NCI-H1436 treated with DMSO at 0.1 percent for 48 hours (cell line): ENCODE measurements around the gene PRKAG2.
"Not testable (repeated sequence)": the region's sequence is repeated elsewhere in the genome, so short reads cannot be mapped to it uniquely, and the experiment has no call there.

Experiments used
- DNase-seq: peaks from one replicate; lab custom pipeline; 2025; lab: John Stamatoyannopoulos, UW

The PRKAG2 gene

GRCh38 chr7:151801291-151801690 is 75.6 kb downstream of the PRKAG2 start:
- DNase-seq: no peak

- no peak for DNase-seq
These were observed 76.1 kb downstream of the PRKAG2 start for GRCh38 chr7:151800861-151801260.

DNA sequence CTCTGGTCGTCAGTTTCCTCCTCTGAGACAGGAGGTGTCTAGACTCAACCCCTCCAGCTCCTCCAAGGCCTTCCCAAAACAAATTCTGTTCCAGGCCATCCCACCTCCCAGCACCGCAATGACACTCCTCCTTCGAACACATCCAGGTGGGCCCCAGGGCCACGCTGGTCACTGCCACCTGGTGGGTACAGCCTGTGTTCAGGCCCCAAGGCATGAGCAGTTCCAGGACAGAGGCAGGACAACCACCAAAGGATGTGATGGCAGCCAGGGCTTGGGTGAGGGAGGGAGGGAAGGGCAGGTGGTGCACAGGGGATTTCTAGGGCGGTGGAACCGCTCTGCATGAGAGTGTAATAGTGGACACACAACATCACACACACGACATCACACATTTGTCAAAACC is 76.5 kb downstream of the PRKAG2 start:
- no peak for DNase-seq

GRCh38 chr7:151799506-151799905 is 77.4 kb downstream of the PRKAG2 start:
- DNase-seq: no peak

DNA sequence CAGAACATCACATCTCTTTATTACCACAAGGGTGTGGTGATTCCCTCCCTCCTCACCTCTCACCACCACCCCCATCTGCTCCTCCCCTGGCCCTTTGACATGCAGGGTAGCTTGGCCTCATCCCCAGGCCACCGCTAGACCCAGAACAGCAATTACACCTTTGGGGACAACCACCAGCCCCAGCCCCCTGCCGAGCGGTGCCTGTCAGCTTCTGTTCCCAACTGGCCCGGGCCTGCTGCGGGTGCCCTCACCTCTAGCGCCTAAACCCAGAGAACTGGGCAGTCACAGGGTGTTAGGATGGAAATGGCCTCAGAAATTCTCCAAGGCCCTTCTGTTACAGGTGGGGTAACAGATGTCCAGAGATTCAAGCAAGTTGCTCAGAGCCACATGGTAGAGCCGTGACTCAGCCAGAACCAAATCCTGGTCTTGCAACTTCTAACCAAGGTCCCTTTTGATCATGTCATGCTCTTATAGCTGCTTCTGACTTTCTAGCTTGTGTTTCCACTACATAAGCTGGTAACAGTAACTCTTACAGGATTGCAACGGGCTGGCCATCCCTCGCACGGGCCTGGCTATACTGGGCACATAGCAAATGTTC is 78.0 kb downstream of the PRKAG2 start:
- DNase-seq: no peak

- not testable (repeated sequence) for DNase-seq
These were observed 79.1 kb downstream of the PRKAG2 start for GRCh38 chr7:151797667-151798307.

- DNase-seq: no peak
These were observed 79.9 kb downstream of the PRKAG2 start for GRCh38 chr7:151796871-151797537.

DNA sequence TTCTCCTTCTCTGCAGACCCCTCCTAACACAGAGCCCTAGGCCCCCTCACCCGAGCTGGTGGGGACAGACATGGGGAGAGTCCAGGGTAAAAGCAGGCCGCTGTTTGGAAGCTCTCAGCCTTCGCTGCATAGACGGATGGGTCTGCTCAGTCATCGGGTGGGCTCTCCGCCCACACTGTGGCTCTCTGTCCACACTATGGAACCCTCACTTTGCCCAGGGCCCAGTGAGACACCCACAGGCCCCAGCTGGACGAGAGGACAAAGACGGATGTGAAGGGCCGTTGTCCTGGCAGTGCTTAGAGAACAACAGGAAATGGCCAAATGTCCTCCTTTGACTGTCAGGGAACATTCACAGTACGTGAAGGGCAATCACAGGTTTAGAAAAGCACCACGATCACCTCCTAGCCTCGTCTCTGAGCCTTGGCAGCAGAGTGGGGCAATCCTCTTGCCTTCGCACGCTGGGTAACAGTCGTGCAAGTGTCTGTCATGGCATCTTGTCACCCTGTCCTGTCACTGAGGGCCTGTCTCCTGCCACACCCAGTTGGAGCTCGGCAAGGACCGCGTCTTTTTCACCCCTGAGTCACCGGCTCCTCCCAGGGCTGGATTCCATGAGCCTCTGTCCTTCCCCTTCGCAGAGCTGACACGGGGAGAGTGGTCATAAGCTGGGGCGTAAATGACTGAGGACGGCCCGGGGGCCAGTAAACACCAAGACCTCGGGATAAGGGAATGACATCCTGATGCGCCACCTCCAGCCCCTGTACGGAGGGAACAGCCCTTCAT is 80.6 kb downstream of the PRKAG2 start:
- no peak for DNase-seq

DNA sequence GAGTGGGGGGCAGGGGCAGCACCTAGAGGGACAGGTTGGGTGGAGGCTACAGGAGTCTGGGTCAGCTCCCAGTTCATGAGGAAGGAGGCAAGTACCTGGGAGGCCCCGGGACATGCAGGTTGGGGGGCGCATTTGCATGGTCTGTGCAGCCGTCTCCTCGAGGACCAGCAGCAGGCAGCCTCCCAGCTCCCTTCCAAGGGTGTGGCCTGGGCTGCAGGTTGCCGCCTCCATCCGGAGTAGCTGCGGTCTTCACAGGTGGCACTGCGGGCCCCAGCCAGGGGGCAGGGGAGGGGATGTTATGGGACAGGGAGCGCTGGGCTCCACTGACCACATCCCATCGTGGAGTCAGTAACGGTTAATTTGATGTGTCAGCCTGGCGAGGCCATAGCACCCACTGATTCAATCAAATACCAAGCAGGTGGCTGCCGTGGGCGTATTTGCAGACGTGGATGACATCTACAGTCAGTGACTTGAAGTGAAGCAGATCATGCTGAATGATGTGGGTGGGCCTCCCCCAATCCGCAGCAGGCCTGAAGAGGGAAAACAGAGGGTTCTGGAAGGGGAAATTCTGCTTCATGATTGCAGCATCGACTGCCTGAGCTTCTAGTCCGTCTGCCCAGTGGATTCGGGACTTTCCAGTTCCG is 81.6 kb downstream of the PRKAG2 start:
- no peak for DNase-seq

DNA sequence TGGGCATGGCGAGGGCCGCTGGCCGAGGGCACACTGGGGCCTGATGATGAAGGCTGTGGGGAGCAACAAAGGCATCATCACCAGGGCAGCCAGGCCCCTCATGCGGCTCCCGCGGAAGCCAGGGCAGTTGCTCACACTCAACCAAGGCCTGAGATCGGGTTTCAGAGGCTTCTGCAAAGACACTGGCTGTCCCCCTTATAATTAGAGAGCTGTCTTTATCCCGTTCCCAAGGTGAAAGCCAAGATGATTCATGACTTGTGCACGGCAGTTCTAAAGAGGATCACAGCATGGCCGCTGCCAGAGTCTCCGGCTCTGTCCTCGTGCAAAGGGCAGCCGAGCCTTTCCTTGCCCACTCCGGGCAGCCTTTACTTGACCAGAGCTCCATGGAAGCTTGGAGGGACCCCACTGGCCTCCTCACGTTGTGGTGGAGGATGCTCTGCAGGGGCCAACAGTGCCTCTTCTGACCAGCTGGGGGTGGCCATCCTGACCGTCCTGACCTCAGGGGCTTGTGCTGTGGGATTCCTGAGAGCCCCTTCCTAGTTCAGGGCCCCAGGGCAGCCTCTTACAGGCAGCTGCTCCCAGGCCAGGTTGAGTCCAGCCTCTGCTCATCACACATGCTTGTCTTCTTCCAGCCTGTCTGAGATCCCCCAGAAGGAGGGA is 82.3 kb downstream of the PRKAG2 start:
- no peak for DNase-seq

DNA sequence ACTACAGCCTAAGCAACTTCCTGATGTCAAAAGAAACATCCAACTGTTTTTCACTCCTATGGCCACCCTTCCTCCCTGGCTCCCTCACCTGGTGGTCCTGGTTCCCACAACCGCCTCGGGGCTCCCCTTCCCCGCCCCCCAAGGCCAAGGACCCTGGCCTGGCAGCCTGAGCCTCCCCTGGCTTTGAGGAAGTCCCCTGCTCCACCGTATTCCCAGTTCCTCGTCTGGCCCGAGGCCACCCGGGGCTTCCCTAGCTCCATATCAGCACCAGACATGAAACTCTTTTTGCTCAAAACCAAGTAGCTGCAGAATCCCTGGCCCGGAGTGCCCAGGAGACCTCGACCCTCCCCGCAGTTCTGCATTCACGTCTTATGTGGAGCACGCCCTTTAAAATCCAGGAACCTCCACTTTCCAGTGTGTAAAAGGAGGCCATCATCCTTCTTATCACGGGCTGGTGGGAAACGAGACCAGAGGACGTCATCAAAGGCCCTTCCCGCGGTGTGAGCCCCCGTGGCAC is 82.9 kb downstream of the PRKAG2 start:
- no peak for DNase-seq

DNA sequence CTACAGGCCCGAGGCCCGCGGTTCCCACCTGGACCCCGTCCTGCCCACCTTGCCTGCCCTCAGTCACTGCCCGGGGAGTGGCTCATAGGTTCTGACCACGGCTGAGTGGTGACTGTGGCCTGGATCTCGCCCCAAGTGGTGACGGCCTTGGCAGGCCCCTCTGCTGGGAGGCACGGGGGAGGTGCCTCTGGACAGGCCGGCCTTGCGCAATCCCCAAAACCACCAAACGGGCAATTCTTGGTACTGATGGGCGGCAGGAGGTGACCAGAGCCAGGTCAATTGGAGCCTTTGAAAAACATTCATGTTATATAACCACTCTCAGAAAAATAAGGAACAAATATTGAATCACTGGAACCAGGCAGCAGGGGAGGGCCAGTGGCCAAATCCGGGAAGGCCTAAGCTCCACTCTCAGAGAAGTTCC is 83.4 kb downstream of the PRKAG2 start:
- no peak for DNase-seq

GRCh38 chr7:151792636-151793035 is 84.3 kb downstream of the PRKAG2 start:
- DNase-seq: no peak

DNA sequence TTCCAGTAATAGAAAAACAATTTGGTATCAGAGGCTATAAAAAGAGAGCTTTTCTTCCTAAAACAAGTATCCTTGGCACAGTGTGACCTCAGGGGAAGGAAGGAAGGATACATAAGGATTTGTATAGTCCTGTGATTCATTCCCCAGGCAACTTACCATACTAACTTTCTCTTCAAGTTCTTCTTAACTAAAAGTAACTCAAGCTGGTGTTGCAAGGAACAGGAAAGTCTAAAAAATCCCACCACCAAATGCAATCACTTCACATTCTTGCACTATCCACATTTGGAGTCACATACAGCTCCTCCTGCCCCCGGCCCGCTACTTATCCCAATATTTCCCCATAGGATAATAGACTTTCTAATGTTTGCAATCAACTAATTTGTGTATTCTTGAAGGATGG is 84.8 kb downstream of the PRKAG2 start:
- DNase-seq: no peak

DNA sequence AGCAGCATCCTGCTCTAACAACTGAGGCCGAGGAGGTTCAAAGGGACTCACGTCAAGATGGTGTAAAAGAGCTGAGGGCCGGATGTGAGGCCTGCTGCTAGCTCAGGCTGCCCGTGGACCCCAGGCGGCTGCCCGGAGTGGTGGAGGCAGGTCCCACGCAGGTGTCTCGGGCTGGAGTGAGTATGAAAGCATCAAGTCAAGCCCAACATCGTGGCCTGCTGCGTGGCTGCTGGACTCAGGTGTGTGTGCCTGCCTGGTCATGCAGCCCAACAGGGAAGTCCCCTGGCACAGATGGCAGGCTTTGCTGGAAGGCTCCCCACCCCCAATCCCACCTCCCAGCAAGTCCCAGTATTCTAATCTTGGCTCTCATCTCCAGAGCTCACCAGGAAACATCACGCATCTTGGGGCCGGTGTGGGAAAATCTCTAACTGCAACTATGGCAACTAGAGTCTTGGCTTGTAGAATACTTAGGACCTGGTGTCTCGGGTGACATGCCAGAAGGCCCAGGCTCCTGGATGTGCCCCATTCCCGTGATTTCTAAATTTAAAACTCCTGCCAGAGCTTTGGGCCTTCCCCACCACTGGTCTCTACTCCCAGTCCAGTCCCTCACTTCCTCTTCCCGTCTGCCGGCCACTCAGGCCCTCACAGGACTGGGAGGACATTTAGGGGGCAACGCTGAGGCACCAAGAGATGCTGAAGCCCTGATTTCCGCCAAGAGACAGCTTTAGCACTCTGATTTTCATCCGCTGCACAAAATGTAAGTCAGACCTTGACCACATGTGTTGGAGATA is 85.9 kb downstream of the PRKAG2 start:
- no peak for DNase-seq

DNA sequence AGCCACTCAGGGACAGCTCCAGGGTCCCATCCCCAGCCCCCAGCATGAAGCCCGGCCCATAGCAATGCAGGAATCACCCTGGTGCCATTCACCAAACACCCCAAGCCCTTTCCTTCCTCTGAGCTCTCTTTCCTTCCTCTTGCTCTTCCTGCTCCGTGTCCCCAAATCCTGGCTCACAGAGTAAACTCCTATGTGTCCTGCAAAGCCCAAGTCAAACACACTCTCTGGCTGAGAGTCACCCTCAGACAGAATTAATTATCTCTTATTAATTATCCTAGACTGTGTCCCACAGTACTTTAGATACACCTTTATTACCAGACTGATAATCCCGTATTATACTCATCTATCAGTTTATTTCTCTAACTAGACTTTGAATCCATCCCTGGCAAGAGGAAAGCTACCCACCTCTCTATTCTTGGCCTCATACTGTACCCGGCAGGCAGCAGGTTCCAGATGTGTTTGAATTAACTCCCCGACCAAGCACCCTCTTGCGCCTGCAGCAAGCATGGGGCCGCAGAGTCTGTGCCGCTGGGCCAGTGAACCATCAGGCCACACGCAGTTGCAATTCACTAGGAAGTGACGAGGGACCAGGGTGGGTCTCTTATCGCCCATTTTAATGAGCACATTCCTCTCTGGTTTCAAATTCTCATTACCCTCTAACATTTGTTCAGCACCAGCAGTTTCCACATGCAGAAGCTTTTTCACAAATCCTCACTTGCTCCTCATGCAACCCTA is 86.7 kb downstream of the PRKAG2 start:
- DNase-seq: no peak

DNA sequence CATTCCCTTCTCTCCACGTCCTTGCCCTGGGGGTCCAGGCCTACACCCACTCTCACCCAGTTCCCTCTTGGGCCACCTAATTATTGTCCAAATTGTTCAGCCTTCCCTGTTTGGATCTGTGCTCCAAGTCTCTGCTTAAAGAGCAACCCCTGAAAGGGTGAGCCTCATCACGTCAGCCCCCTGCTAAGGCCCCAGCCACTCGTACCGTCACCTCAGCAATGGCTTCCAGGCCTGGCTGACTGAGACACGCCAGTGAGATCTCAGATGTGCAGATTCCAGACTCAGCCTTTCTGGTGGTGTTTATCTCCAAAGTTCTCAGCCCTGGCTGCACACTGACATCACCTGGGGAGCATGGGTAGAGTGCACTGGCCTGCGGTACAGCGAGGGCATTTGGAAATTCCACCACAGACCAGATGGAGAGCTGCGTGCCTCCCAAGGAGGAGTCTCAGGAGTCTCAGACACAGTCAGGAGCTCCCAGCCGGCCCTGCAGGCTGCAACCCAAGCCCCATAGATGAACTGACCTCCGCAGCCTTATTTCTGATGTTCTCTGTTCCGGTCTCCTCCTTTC is 87.5 kb downstream of the PRKAG2 start:
- no peak for DNase-seq

- no peak for DNase-seq
These were observed 89.6 kb downstream of the PRKAG2 start for GRCh38 chr7:151787348-151787747.

DNA sequence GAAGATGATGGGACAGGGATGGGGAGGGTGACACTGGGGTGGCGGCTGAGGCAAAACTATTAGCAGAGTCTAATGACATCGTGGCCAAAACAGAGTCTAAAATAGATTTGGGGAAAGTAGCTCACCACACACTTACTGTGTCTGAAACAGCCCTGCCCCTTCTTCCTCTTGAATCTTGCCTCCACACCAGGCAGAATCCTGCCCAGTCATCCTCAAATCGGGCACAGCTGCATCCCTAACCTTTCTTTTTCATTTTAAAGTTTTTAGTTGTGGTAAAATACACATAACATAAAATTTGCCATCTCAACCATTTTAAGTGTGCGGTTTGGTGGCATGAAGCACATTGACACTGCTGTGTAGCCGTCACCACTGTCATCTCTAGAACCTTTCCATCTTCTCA is 90.0 kb downstream of the PRKAG2 start:
- DNase-seq: no peak

DNA sequence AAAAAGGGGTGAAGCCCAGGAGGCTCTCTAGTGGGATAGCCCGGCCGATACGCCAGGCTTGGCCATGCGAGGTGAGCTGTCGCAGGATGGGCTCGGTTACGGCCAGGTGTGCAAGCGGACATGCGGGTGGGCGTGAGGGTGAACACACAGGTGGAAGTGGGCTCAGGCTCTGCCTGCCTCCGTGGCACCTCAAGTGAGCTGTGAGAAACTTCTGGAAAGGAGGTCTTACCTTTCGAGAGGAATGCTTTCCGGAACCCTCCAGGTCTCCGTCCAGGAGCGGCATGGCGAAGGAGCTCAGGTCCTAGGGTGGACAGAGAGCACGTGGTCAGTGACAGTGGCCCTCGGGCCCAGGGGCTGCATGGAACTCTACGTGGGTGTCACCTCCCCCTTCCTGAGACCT is 90.7 kb downstream of the PRKAG2 start:
- no peak for DNase-seq
